Pons (tissue), 1 donor: ENCODE data around the gene MLF2.

Experiments used
- DNase-seq: peaks from one replicate; pipeline ENCODE4 v3.0.0-alpha.2; 2016; ENCODE audit warnings: low spot score

The MLF2 gene

GRCh38 chr12:6752921-6753771, at the start of gene MLF2:
TSS of gene MLF2 (minus strand) at chr12:6753141. CDS start at chr12:6752334, 807 bp downstream.
- peak; percentile 98 for DNase-seq

GRCh38 chr12:6799147-6799546, 46.2 kb upstream of the MLF2 start:
- no peak for DNase-seq

- no peak for DNase-seq
These were observed 43.6 kb upstream of the MLF2 start for GRCh38 chr12:6796576-6796975.

- DNase-seq: no peak
These were observed 42.1 kb upstream of the MLF2 start for GRCh38 chr12:6795088-6795487.

- peak; percentile 69 for DNase-seq
These were observed 39.7 kb upstream of the MLF2 start for GRCh38 chr12:6792522-6793201.

GRCh38 chr12:6791931-6792520, 39.1 kb upstream of the MLF2 start:
- DNase-seq: no peak

GRCh38 chr12:6790496-6791150, 37.7 kb upstream of the MLF2 start:
- no peak for DNase-seq

- DNase-seq: peak; percentile 66
These were observed 36.3 kb upstream of the MLF2 start, which contains the start of gene CD4 for GRCh38 chr12:6788972-6789924. TSS of gene CD4 (plus strand) at chr12:6789528. CDS start at chr12:6800139, 10,611 bp downstream.

GRCh38 chr12:6787309-6787708, 34.4 kb upstream of the MLF2 start:
- no peak for DNase-seq

GRCh38 chr12:6786416-6787094, 33.6 kb upstream of the MLF2 start:
- DNase-seq: no peak

- no peak for DNase-seq
These were observed 31.8 kb upstream of the MLF2 start for GRCh38 chr12:6784761-6785160.

GRCh38 chr12:6784296-6784695, 31.4 kb upstream of the MLF2 start:
- no peak for DNase-seq

- DNase-seq: no peak
These were observed 30.9 kb upstream of the MLF2 start for GRCh38 chr12:6783828-6784227.

- no peak for DNase-seq
These were observed 30.1 kb upstream of the MLF2 start for GRCh38 chr12:6782850-6783566.

- no peak for DNase-seq
These were observed 29.2 kb upstream of the MLF2 start for GRCh38 chr12:6782119-6782518.

GRCh38 chr12:6780573-6780972, 27.6 kb upstream of the MLF2 start:
- no peak for DNase-seq

GRCh38 chr12:6779708-6780432, 26.9 kb upstream of the MLF2 start:
- DNase-seq: no peak

GRCh38 chr12:6778574-6779550, 25.9 kb upstream of the MLF2 start:
- peak; percentile 94 for DNase-seq
